ENCODE results near the gene CNTRL. TPM values are rescaled to one million over a fixed set of nuclear protein-coding genes. Genes with fewer than 3 reads are reported as not detected.
"Not testable (repeated sequence)": the region's sequence is repeated elsewhere in the genome, so short reads cannot be mapped to it uniquely, and the experiment has no call there.

CNTRL gene
- total RNA-seq, 2 experiments from 2014 or later, result 80.8 to 84.3 TPM

- peaks cover 20% of the 10 kb centered on the region for H3K36me3 Mint-ChIP-seq (ENCODE audit: low read depth)
- H3K9me3 Mint-ChIP-seq (ENCODE audit: insufficient read depth), result peaks cover 6% of the 10 kb centered on the region
- H3K27me3 Mint-ChIP-seq (ENCODE audit: low read depth), result no peaks in the 10 kb centered on the region
- CTCF ChIA-PET, result interaction anchor here (0.9 to 5.9 kb wide), 9 partner anchors 12 to 317 kb away, joined by 3 to 70 read pairs (median 3); partner anchors contain the start of gene RAB14
- H3K4me3 Mint-ChIP-seq, result peak overlapping the region; percentile 31
- H3K27ac Mint-ChIP-seq, result peak overlapping the region; percentile 40
- H3K4me1 Mint-ChIP-seq (ENCODE audit: low read depth), result peaks cover 59% of the 10 kb centered on the region
- POLR2A ChIA-PET, result interaction anchor here (0.8 to 1.6 kb wide), 2 partner anchors 148 to 280 kb away, joined by 4 to 6 read pairs; partner anchors contain the start of gene FBXW2
- DNase-seq (no peak), ATAC-seq (no peak)
Measured at GRCh38 chr9:121073038-121073437, 1.7 kb upstream of the CNTRL start.

- CTCF ChIA-PET, result interaction anchor here (0.7 to 2.6 kb wide), 11 partner anchors 11 to 364 kb away, joined by 3 to 15 read pairs (median 3); partner anchors contain the start of gene FBXW2
- ATAC-seq (peak; percentile 36), DNase-seq (peak; percentile 49)
- Mint-ChIP-seq H3K4me1 (ENCODE audit: low read depth) (peaks cover 53% of the 10 kb centered on the region), H3K27me3 (ENCODE audit: low read depth) (no peaks in the 10 kb centered on the region), H3K9me3 (ENCODE audit: insufficient read depth) (peaks cover 2% of the 10 kb centered on the region), H3K36me3 (ENCODE audit: low read depth) (peaks cover 15% of the 10 kb centered on the region), H3K4me3 (peak overlapping the region; percentile 99), H3K27ac (peak overlapping the region; percentile 98)
- POLR2A ChIA-PET, result interaction anchor here (0.6 to 1.1 kb wide), 3 partner anchors 139 to 283 kb away, joined by 3 read pairs; partner anchors contain the start of gene FBXW2
Measured at GRCh38 chr9:121075251-121076036, 689 bp downstream of the CNTRL start.

- no peak overlapping the region for H3K4me3 Mint-ChIP-seq
- POLR2A ChIA-PET, result interaction anchor here (0.8 kb wide), 1 partner anchor 365 kb away, joined by 3 read pairs; no protein-coding TSS in a partner anchor
- H3K27ac Mint-ChIP-seq, result no peak overlapping the region
- H3K27me3 Mint-ChIP-seq (ENCODE audit: low read depth), result no peaks in the 10 kb centered on the region
- no peaks in the 10 kb centered on the region for H3K9me3 Mint-ChIP-seq (ENCODE audit: insufficient read depth)
- ATAC-seq (no peak), DNase-seq (no peak)
- H3K36me3 Mint-ChIP-seq (ENCODE audit: low read depth), result peaks cover 44% of the 10 kb centered on the region
- peaks cover 13% of the 10 kb centered on the region for H3K4me1 Mint-ChIP-seq (ENCODE audit: low read depth)
- CTCF ChIA-PET, result interaction anchor here (0.9 to 2.9 kb wide), 7 partner anchors 21 to 326 kb away, joined by 3 to 13 read pairs (median 4); no protein-coding TSS in a partner anchor
Measured at GRCh38 chr9:121082075-121082474, 7.3 kb downstream of the CNTRL start.

- no peak for DNase-seq
- Mint-ChIP-seq H3K9me3 (ENCODE audit: insufficient read depth) (no peaks in the 10 kb centered on the region), H3K4me1 (ENCODE audit: low read depth) (peaks cover 17% of the 10 kb centered on the region), H3K4me3 (no peak overlapping the region), H3K27ac (no peak overlapping the region), H3K27me3 (ENCODE audit: low read depth) (no peaks in the 10 kb centered on the region), H3K36me3 (ENCODE audit: low read depth) (peaks cover 53% of the 10 kb centered on the region)
- CTCF ChIA-PET, result interaction anchor here (1.3 kb wide), 1 partner anchor 26 kb away, joined by 3 read pairs; no protein-coding TSS in a partner anchor
- POLR2A ChIA-PET, result no interaction called here
- ATAC-seq, result no peak
Measured at GRCh38 chr9:121085661-121086060, 10.9 kb downstream of the CNTRL start.

GRCh38 chr9:121088576-121088975, 13.8 kb downstream of the CNTRL start:
- Mint-ChIP-seq H3K4me1 (ENCODE audit: low read depth) (peaks cover 17% of the 10 kb centered on the region), H3K9me3 (ENCODE audit: insufficient read depth) (no peaks in the 10 kb centered on the region), H3K36me3 (ENCODE audit: low read depth) (peaks cover 53% of the 10 kb centered on the region), H3K4me3 (no peak overlapping the region), H3K27ac (peak overlapping the region; percentile 28), H3K27me3 (ENCODE audit: low read depth) (no peaks in the 10 kb centered on the region)
- CTCF ChIA-PET, result no interaction called here
- ATAC-seq (no peak), DNase-seq (no peak)
- POLR2A ChIA-PET, result no interaction called here

- not testable (repeated sequence) for H3K27ac Mint-ChIP-seq; DNase-seq; H3K9me3 Mint-ChIP-seq (ENCODE audit: insufficient read depth); H3K4me3 Mint-ChIP-seq; ATAC-seq; H3K27me3 Mint-ChIP-seq (ENCODE audit: low read depth)
- Mint-ChIP-seq H3K36me3 (ENCODE audit: low read depth) (peaks cover 63% of the 10 kb centered on the region), H3K4me1 (ENCODE audit: low read depth) (peaks cover 17% of the 10 kb centered on the region)
- ChIA-PET POLR2A (interaction anchor here (1.1 kb wide), 1 partner anchor 16 kb away, joined by 3 read pairs; the partner anchor contains the start of gene CNTRL), CTCF (interaction anchor here (1.3 kb wide), 1 partner anchor 8 kb away, joined by 4 read pairs; no protein-coding TSS in a partner anchor)
Measured at GRCh38 chr9:121090743-121091142, 16.0 kb downstream of the CNTRL start.

GRCh38 chr9:121095057-121095456, 20.3 kb downstream of the CNTRL start:
- Mint-ChIP-seq H3K36me3 (ENCODE audit: low read depth) (peaks cover 75% of the 10 kb centered on the region), H3K27me3 (ENCODE audit: low read depth) (no peaks in the 10 kb centered on the region), H3K4me1 (ENCODE audit: low read depth) (no peaks in the 10 kb centered on the region), H3K4me3 (no peak overlapping the region), H3K9me3 (ENCODE audit: insufficient read depth) (peaks cover 4% of the 10 kb centered on the region), H3K27ac (no peak overlapping the region)
- no peak for DNase-seq
- no peak for ATAC-seq
- ChIA-PET CTCF (interaction anchor here (0.7 to 1.7 kb wide), 3 partner anchors 14 to 27 kb away, joined by 3 to 7 read pairs (median 3); no protein-coding TSS in a partner anchor), POLR2A (no interaction called here)

- Mint-ChIP-seq H3K9me3 (ENCODE audit: insufficient read depth) (peaks cover 22% of the 10 kb centered on the region), H3K4me1 (ENCODE audit: low read depth) (no peaks in the 10 kb centered on the region), H3K4me3 (no peak overlapping the region), H3K27me3 (ENCODE audit: low read depth) (no peaks in the 10 kb centered on the region), H3K27ac (no peak overlapping the region), H3K36me3 (ENCODE audit: low read depth) (peaks cover 82% of the 10 kb centered on the region)
- ATAC-seq (no peak), DNase-seq (no peak)
- POLR2A ChIA-PET, result no interaction called here
- CTCF ChIA-PET, result interaction anchor here (1.1 kb wide), 1 partner anchor 9 kb away, joined by 4 read pairs; no protein-coding TSS in a partner anchor
Measured at GRCh38 chr9:121098567-121099198, 23.9 kb downstream of the CNTRL start.

- CTCF ChIA-PET; H3K4me3 Mint-ChIP-seq; H3K27me3 Mint-ChIP-seq (ENCODE audit: low read depth); ATAC-seq; H3K27ac Mint-ChIP-seq; DNase-seq; POLR2A ChIA-PET: not testable (repeated sequence)
- Mint-ChIP-seq H3K36me3 (ENCODE audit: low read depth) (peaks cover 74% of the 10 kb centered on the region), H3K9me3 (ENCODE audit: insufficient read depth) (peaks cover 17% of the 10 kb centered on the region), H3K4me1 (ENCODE audit: low read depth) (peaks cover 23% of the 10 kb centered on the region)
Measured at GRCh38 chr9:121104054-121104453, 29.3 kb downstream of the CNTRL start.

- no peak overlapping the region for H3K4me3 Mint-ChIP-seq
- DNase-seq (no peak), ATAC-seq (no peak)
- H3K36me3 Mint-ChIP-seq (ENCODE audit: low read depth), result peaks cover 67% of the 10 kb centered on the region
- peak overlapping the region; percentile 35 for H3K27ac Mint-ChIP-seq
- CTCF ChIA-PET, result interaction anchor here (1.6 kb wide), 1 partner anchor 24 kb away, joined by 3 read pairs; no protein-coding TSS in a partner anchor
- POLR2A ChIA-PET, result interaction anchor here (0.8 kb wide), 1 partner anchor 283 kb away, joined by 3 read pairs; no protein-coding TSS in a partner anchor
- no peaks in the 10 kb centered on the region for H3K27me3 Mint-ChIP-seq (ENCODE audit: low read depth)
- peaks cover 17% of the 10 kb centered on the region for H3K9me3 Mint-ChIP-seq (ENCODE audit: insufficient read depth)
- peaks cover 23% of the 10 kb centered on the region for H3K4me1 Mint-ChIP-seq (ENCODE audit: low read depth)
Measured at GRCh38 chr9:121105531-121105930, 30.8 kb downstream of the CNTRL start.

- ChIA-PET CTCF (interaction anchor here (0.6 to 2.1 kb wide), 10 partner anchors 14 to 69 kb away, joined by 3 to 8 read pairs (median 4); no protein-coding TSS in a partner anchor), POLR2A (no interaction called here)
- Mint-ChIP-seq H3K27ac (no peak overlapping the region), H3K4me3 (no peak overlapping the region), H3K36me3 (ENCODE audit: low read depth) (peaks cover 62% of the 10 kb centered on the region), H3K4me1 (ENCODE audit: low read depth) (peaks cover 23% of the 10 kb centered on the region), H3K9me3 (ENCODE audit: insufficient read depth) (peaks cover 7% of the 10 kb centered on the region), H3K27me3 (ENCODE audit: low read depth) (no peaks in the 10 kb centered on the region)
- DNase-seq, result no peak
- peak; percentile 72 for ATAC-seq
Measured at GRCh38 chr9:121107029-121107428, 32.3 kb downstream of the CNTRL start.
